ENCODE results near the gene ERN1. TPM values are rescaled to one million over a fixed set of nuclear protein-coding genes. Genes with fewer than 3 reads are reported as not detected.
"Not testable (repeated sequence)": the region's sequence is repeated elsewhere in the genome, so short reads cannot be mapped to it uniquely, and the experiment has no call there.

Gene ERN1
- polyA plus RNA-seq, 1 donor from 2014 or later: 2.3 TPM

- H3K36me3 ChIP-seq (ENCODE audit: insufficient read depth, low read length): no peaks in the 10 kb centered on the region
- H2AFZ ChIP-seq (ENCODE audit: low read depth, low read length): no peak overlapping the region
- H3F3A ChIP-seq (ENCODE audit: insufficient read depth, low read length, poor library complexity, severe bottlenecking): no peaks in the 10 kb centered on the region
- H3K9me3 ChIP-seq (ENCODE audit: low read length): no peaks in the 10 kb centered on the region
- no peaks in the 10 kb centered on the region for H3K27me3 ChIP-seq (ENCODE audit: insufficient read depth, low read depth, low read length)
- no peak overlapping the region for H3K4me3 ChIP-seq (ENCODE audit: low read length)
- H3K9me2 ChIP-seq (ENCODE audit: insufficient read depth, low read length): no peaks in the 10 kb centered on the region
- H4K20me1 ChIP-seq (ENCODE audit: insufficient read depth): no peaks in the 10 kb centered on the region
- H3K79me2 ChIP-seq (replicated peaks; ENCODE audit: insufficient read depth, low read length): no peaks in the 10 kb centered on the region
- no peak overlapping the region for H3K4me2 ChIP-seq (ENCODE audit: low read length)
- H3K9ac ChIP-seq (ENCODE audit: low read length): no peak overlapping the region
- H3K27ac ChIP-seq (ENCODE audit: low read length): no peak overlapping the region
- TF ChIP-seq CTCF (IDR thresholded peaks at IDR 0.05; ENCODE audit: poor library complexity, severe bottlenecking): no peak
- no peak for TF ChIP-seq TAF1 (IDR thresholded peaks at IDR 0.05; ENCODE audit: low read depth)
- TF ChIP-seq RAD21 (conservative IDR thresholded peaks at IDR 0.05): no peak
- no peak for TF ChIP-seq POLR2AphosphoS5 (IDR thresholded peaks at IDR 0.05)
- TF ChIP-seq EZH2 (IDR thresholded peaks at IDR 0.05; ENCODE audit: borderline replicate concordance, insufficient read depth, low read length, poor library complexity, severe bottlenecking): no peak
- no peak for TF ChIP-seq REST (IDR thresholded peaks at IDR 0.05; ENCODE audit: borderline replicate concordance)
- TF ChIP-seq EP300 (conservative IDR thresholded peaks at IDR 0.05; ENCODE audit: poor library complexity, severe bottlenecking): no peak
- TF ChIP-seq SMC3 (conservative IDR thresholded peaks at IDR 0.05; ENCODE audit: poor library complexity): no peak
- no peak for TF ChIP-seq MXI1 (conservative IDR thresholded peaks at IDR 0.05; ENCODE audit: poor library complexity, severe bottlenecking)
Observed at GRCh38 chr17:64171041-64171440, 41.1 kb upstream of the ERN1 start.

- H2AFZ ChIP-seq (ENCODE audit: low read depth, low read length): no peak overlapping the region
- H3F3A ChIP-seq (ENCODE audit: insufficient read depth, low read length, poor library complexity, severe bottlenecking): no peaks in the 10 kb centered on the region
- H3K79me2 ChIP-seq (replicated peaks; ENCODE audit: insufficient read depth, low read length): no peaks in the 10 kb centered on the region
- no peaks in the 10 kb centered on the region for H3K9me2 ChIP-seq (ENCODE audit: insufficient read depth, low read length)
- H3K4me3 ChIP-seq (ENCODE audit: low read length): no peak overlapping the region
- H3K4me2 ChIP-seq (ENCODE audit: low read length): no peak overlapping the region
- TF ChIP-seq EP300 (conservative IDR thresholded peaks at IDR 0.05; ENCODE audit: poor library complexity, severe bottlenecking) (no peak), CTCF (IDR thresholded peaks at IDR 0.05; ENCODE audit: poor library complexity, severe bottlenecking) (no peak), POLR2AphosphoS5 (IDR thresholded peaks at IDR 0.05) (no peak)
- no peaks in the 10 kb centered on the region for H3K27me3 ChIP-seq (ENCODE audit: insufficient read depth, low read depth, low read length)
- H4K20me1 ChIP-seq (ENCODE audit: insufficient read depth): no peaks in the 10 kb centered on the region
- H3K36me3 ChIP-seq (ENCODE audit: insufficient read depth, low read length): no peaks in the 10 kb centered on the region
- no peak overlapping the region for H3K27ac ChIP-seq (ENCODE audit: low read length)
- H3K9me3 ChIP-seq (ENCODE audit: low read length): no peaks in the 10 kb centered on the region
- H3K9ac ChIP-seq (ENCODE audit: low read length): no peak overlapping the region
Observed at GRCh38 chr17:64170286-64170685, 40.3 kb upstream of the ERN1 start.

GRCh38 chr17:64167666-64168065, 37.7 kb upstream of the ERN1 start:
- H3F3A ChIP-seq (ENCODE audit: insufficient read depth, low read length, poor library complexity, severe bottlenecking); H3K36me3 ChIP-seq (ENCODE audit: insufficient read depth, low read length); H4K20me1 ChIP-seq (ENCODE audit: insufficient read depth); H3K4me3 ChIP-seq (ENCODE audit: low read length); H3K9me3 ChIP-seq (ENCODE audit: low read length); H3K9me2 ChIP-seq (ENCODE audit: insufficient read depth, low read length); H3K4me2 ChIP-seq (ENCODE audit: low read length); H3K27ac ChIP-seq (ENCODE audit: low read length); H3K27me3 ChIP-seq (ENCODE audit: insufficient read depth, low read depth, low read length); H3K79me2 ChIP-seq (replicated peaks; ENCODE audit: insufficient read depth, low read length); H2AFZ ChIP-seq (ENCODE audit: low read depth, low read length); H3K9ac ChIP-seq (ENCODE audit: low read length): not testable (repeated sequence)

All from neural cell (in vitro differentiated cells).